Stimulated activated CD8-positive, alpha-beta memory T cell treated with anti-CD3 and anti-CD28 coated beads, Interleukin-4, amount 100 ng/mL, for 48 hours (primary cell): ENCODE measurements around the gene IGF2BP2.
"Not testable (repeated sequence)": the region's sequence is repeated elsewhere in the genome, so short reads cannot be mapped to it uniquely, and the experiment has no call there.

Experiments used
- DNase-seq: peaks from one replicate; pipeline ENCODE4 v3.0.0-alpha.2; 2020

The IGF2BP2 gene

DNA sequence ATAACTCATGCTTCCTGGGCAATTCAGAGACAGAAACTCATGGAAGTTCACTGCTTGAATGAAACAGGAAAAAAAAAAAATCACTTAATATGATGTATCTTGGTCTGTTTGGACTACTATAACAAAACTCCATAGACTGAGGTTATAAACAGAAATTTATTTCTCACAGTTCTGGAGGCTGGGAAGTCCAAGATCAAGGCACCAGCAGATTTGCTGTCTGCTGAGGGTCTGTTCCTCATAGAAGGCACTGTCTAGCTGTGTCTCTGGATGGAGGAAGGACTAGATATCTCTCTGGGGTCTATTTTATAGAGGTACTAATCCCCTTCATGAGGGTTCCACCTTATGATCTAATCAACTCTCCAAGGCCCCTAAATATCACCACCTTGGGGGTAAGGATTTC is 119.3 kb downstream of the IGF2BP2 start:
- DNase-seq: no peak

- DNase-seq: no peak
Measured at GRCh38 chr3:185702262-185703225, 122.3 kb downstream of the IGF2BP2 start.

DNA sequence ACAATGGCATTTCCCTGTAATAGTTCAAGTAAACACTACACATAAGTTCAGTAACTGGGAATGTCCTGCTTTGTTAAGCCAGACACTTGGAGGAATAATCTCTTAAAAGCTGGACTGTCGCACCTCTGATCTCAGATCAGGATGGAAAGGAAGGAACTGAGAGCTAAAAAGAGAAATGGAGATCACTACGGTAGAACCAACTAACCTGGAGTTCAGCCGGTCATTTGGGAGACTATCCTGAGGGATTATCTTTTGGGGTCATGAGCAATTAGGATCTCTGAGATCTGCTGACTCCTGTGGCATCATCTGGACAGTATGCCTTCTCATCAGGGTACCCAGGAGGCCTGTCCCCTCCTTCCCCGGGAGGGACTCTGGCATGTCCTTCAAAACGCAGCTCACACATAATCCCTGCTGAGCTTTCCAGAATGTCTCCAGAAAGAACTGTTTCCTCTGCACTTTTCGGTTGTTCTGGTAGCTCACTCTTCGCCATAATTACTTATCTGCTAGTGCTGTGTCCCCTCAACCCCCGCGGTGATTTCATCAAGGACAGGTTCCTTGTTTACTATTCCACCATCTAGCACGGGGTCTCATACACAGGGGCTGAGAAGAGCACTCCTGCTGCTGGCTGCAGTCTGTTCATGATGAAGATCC is 123.1 kb downstream of the IGF2BP2 start:
- no peak for DNase-seq

DNA sequence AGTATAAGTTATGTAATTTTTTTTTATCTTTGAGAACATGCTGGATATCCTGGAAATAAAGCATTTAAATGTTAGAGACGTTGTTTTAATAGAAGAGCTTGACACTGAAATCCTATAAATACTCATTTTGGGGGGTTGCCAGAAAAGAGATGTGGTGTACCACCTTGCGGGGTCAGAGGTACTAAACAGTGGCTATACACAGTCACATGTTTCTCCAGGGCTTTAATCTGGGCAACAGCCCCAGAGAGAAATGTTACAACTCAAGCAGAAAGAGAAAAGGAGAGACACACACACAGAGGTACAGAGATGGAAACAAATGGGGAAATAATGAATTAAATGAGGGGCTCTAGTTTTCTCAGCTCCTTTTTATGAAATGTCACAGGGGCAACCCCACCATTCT is 124.9 kb downstream of the IGF2BP2 start:
- no peak for DNase-seq

DNA sequence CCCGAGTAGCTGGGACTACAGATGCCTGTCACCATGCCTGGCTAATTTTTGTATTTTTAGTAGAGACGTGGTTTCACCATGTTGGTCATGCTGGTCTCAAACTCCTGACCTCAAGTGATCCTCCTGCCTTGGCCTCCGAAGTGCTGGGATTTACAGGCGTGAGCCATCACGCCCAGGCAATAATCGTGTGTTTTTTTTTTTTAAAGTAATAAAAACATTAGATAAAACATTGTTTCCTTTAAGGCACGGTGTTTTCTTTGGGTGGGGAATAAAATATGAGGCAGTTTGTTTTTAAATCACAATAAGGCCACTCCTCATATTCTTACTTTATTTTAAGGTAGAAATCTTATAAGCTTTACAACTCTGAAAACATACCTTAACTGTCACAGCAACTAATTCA is 127.6 kb downstream of the IGF2BP2 start:
- not testable (repeated sequence) for DNase-seq

- no peak for DNase-seq
Measured at GRCh38 chr3:185696039-185696438, 128.8 kb downstream of the IGF2BP2 start.

- DNase-seq: no peak
Measured at GRCh38 chr3:185693985-185694653, 130.7 kb downstream of the IGF2BP2 start.

GRCh38 chr3:185691622-185692021 is 133.2 kb downstream of the IGF2BP2 start:
- DNase-seq: no peak

DNA sequence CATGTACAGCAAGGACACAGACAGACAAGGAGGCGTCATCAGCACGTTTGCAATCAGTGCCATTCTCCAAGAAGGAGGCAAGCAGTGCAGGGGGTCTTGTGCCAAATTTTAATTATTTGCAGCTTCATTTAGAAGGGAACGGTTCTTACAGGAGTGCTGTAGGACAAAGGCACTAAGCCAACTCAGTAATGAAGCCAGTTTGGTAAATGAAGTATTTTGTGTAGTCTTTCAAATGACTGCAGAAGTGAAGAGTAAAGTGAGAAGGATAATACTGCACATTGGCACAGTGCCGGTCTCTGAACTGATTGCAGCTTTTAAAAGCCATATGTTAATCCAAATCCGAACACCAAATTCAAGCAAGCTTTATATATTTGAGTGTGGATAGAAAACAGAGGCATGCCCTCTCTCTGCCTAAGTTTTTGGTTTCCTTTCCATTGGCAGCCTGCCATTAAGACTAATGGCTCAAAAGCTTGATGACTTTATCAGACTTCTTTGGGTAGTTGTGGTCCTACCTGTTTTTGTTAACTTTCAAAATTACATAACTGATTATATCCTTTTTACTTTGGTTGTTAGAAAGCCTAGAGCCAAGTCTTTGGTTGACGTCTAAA is 137.5 kb downstream of the IGF2BP2 start:
- DNase-seq: no peak

DNA sequence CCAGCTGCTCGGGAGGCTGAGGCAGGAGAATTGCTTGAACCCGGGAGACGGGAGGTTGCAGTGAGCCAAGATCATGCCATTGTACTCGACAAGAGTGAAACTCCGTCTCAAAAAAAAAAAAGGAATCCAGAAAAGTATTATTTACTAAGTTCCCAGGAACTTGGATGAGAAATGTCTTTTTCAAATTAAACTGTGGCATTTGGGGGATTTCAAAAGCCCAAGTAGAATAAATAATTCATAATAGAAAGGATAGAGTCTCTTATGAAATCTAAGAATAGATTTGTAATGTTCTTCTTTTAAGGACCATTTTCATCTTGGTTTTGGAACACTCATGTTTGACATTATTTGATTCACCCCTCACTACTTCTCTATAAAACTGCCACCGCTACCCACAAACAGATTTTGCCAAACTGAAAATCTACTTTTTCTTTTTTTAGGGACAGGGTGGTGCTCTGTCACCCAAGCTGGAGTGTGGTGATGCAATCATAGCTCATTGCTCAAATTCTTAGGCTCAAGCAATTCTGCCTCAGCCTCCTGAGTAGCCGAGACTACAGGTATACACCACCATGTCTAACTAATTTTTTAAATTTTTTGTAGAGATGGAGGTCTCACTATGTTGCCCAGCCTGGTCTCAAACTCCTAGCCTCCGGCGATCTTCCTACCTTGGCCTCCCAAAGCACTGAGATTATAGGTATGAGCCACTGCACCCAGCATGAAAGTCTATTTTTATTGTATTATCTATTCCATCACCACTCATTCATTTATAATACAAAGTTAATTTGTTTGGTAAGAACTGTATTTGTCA is 139.4 kb downstream of the IGF2BP2 start:
- DNase-seq: no peak

GRCh38 chr3:185680231-185680630 is 144.6 kb downstream of the IGF2BP2 start:
- DNase-seq: no peak

- DNase-seq: no peak
Measured at GRCh38 chr3:185678027-185678426, 146.8 kb downstream of the IGF2BP2 start.

DNA sequence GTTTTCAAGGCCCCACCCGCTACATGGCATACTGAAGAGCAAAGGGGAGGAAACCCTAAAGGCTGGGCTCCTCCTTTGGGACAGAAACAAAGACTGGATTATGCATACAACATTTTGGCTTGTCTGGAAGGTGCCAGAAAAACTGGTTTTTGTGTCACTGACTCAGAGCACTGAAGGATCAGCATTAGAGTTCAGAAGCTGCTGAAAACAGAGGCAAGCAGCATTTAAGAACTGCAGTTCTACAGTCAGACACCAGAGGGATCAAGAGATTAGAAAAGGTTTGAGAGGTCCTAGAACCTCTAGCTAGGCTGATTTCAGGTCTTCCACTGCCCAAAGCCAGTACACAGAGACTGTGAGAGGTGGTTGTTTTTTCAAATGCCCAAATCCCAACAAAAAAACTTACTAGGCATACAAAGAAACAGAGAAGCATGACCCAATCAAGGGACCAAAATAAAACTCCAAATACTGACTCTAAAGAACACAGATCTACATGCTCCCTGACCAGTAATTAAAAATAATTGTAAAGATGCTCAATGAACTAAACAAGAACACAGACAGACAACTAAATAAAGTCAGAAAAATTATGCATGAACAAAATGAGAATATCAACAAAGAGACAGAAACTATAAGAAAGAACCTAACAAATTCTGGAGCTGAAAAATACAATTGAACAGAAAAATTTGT is 147.6 kb downstream of the IGF2BP2 start:
- DNase-seq: no peak

GRCh38 chr3:185667574-185667973 is 157.3 kb downstream of the IGF2BP2 start:
- DNase-seq: no peak

DNA sequence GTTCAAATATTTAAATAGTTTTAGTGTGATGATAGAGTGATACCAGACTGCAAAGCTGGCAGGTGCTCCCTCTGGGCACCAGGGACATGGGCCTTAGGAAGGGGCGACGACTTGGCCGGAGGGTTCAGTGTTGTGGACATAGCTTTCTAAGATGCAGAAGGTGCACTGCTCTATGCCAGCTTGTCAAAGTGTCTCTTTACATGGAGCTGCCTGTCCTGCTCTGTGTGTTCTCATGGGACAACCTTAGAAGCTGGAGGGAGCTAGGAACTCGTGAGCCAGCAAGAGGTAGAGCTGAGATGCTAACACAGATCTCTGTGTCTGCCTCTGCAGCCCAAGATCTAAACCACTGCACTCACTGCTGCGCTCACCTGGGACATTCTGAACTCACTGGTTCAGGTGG is 160.9 kb downstream of the IGF2BP2 start:
- no peak for DNase-seq

GRCh38 chr3:185661772-185662171 is 163.1 kb downstream of the IGF2BP2 start:
- no peak for DNase-seq

DNA sequence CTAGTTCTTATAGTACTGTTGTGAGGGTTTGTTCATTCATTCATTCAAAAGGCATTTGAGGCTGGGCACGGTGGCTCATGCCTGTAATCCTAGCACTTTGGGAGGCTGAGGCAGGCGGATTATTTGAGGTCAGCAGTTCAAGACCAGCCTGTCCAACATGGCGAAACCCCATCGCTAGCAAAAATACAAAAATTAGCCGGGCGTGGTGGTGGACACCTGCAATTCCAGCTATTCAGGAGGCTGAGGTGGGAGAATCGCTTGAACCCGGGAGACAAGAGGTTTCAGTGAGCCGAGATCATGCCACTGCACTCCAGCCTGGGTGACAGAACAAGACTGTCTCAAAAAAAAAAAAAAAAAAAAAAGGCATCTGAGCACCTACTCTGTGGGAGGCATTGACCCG is 163.5 kb downstream of the IGF2BP2 start:
- not testable (repeated sequence) for DNase-seq

DNA sequence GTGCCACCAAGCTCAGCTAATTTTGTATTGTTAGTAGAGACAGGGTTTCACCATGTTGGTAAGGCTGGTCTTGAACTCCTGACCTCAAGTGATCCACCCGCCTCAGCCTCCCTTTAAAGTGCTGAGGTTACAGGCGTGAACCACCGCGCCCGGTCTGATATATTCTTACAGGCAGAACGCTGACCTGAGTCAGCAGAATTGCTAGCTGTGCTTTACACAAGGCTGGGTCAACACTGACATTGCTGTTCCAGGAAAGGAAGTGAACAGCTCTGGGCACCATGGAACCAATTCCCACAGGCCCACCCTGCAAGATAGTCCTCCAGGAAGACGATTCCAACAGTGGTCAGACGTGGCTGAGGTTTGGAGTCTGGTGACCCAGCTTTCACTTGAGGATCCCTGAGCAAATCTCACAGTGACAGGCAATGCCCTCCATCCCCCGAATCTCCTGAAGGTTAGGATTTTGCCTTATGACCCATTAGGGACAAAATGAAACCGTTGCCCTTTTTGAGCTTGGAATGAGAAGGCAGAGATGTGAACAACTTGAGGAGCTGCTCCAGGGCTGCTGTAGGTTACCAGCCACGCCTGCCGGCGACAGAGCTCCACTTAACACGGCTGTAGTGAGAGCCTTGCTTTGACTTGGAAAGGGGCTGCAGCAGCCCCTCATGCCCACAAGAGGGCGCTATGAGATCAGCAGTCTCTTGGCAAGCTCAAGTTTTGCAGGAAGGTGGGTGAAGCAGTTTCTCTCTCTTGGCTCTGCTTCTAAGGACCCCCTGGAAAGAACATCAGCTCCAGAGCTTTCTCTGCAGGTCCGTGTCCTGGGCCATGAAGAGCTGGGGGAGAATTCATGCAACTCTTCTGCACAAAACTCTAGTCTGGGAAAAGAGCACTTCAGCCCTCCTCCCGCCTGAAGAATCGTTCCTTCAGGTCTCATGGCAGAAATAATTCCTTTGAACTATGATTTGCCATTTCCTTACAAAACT is 164.6 kb downstream of the IGF2BP2 start:
- DNase-seq: peak; percentile 81

DNA sequence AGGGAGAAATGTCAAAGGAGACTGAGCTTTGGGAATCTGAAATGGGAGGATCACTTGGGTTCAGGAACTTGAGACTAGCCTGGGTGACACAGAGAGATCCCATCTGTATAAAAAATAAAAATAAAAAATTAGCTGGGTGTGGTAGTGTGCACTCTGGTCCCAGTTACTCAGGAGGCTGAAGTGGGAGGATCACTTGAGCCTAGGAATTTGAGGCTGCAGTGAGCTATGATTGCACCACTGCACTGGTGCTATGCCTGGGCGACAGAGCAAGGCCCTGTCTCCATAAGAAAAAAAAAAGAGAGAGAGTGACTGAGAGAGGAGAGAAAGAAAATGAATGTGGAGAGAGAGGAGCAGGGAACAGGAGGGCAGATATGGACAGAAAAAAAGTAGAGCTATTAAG is 165.9 kb downstream of the IGF2BP2 start:
- DNase-seq: no peak

- peak; percentile 29 for DNase-seq
Measured at GRCh38 chr3:185658504-185658912, 166.3 kb downstream of the IGF2BP2 start.
